Dermis blood vessel endothelial cell (primary cell): ENCODE measurements around the gene FAM90A1. TPM values are rescaled to one million over a fixed set of nuclear protein-coding genes. Genes with fewer than 3 reads are reported as not detected.
"Not testable (repeated sequence)": the region's sequence is repeated elsewhere in the genome, so short reads cannot be mapped to it uniquely, and the experiment has no call there.

Source experiments
- DNase-seq: peaks from one replicate; pipeline ENCODE4 v3.0.0; 2010
- total RNA-seq: library from RNA; depleted of rRNA; stranded (reverse); fragments of >200 nt; gene quantifications from 2 replicates; pipeline ENCODE4 v1.2.3, GENCODE V29; 2014

The FAM90A1 gene, protein sequence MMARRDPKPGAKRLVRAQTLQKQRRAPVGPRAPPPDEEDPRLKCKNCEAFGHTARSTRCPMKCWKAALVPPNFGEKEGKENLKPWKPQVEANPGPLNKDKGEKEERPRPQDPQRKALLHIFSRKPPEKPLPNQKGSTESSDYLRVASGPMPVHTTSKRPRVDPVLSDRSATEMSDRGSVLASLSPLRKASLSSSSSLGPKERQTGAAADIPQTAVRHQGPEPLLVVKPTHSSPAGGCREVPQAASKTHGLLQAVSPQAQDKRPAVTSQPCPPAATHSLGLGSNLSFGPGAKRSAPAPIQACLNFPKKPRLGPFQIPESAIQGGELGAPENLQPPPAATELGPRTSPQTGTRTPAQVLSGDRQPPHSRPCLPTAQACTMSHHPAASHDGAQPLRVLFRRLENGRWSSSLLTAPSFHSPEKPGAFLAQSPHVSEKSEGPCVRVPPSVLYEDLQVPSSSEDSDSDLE
- total RNA-seq = 0.05 TPM in 1 of 2 replicates, not detected in the other

DNA sequence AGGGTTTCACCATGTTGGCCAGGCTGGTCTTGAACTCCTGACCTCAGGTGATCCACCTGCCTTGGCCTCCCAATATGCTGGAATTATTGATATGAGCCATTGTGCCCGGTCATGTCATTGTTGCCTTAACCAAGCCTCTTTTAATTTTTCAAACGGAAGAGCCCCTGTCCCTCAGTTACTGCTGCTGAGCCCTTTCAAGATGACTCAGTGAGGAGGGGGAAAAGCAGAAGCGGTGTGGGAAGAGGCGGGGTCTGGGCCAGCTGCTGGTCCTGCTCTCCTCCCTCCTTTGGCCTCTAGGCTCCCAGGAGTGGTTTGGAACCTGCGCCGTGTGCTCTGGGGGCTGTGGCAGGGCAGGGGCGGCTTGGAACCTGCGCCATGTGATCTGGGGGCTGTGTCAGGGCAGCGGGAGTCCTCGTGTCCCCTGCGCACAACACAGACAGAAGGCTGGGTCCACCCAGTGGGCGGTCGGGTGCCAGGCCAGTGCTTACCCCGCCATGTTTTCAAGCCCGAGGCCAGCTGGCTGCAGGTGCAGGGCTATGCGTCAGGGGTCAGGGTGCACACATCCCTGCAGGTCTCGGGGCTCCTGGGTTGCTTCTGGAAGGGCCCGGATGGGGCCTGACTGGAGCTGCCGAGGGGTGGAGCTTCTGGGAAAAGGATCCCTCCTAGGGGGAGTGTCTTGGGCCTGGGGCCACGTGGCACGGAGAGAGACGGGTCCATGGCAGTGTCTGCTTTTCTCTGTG is at the start of gene FAM90A1:
Gene FAM90A1 (minus strand): TSS at position 627 of the 740 bp plus-strand sequence. CDS start 2,786 bp downstream, outside the sequence.
- peak; percentile 32 for DNase-seq

DNA sequence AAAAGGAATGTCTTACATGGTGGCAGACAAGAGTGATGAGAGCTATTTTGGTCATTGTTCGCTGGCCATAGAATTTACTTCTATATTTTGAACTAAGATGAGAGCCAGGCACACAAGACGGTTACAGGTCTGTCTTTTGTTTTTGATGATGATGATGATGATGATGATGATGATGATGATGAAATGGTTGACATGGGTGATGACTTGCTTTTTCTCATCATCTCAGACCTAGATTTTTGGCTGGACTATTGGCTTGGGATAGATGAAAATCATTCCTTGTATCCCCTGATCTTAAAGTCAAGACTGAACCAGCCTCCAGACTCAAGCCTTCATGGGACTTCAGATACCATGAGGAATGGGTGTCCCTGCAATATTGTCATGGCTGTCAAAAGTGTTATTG is 49.0 kb upstream of the FAM90A1 start:
- not testable (repeated sequence) for DNase-seq

DNA sequence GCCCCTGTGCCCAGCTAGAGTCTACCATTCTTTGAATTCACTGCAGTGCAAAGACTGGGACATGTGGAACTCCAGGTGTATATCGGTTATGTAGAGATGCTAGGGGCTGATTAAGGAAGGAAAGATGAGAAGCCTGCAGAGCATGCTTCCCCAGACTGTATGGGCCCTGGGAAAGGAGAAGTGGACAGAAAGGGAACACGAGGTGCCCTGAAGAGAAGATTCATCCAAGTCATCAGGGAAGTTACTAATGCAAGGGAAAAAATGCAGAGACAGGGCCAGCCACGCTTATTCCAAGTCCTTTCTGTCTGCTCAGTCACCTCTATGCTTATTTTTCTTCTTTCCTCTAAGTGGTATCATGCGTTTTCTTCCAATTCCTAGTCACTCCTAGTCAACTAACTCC is 39.3 kb upstream of the FAM90A1 start:
- not testable (repeated sequence) for DNase-seq

DNA sequence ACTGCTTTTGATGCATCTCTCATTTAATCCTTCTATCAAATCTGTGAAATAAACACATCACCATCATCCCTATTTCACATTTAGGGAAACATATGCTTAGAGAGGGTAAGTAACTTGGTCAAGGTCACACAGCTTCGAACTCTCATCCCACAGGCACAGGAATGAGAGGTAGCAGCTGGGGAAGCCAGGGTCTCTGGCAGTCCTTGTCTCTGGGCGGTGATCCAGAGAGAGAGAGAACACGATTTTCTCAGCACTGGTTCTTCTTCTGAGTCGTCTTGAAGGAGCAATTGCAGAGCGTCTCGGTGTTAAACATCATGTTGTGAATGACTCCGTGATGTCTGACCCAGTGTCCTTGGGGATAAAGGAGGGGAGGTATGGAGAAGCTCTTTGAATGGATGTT is 36.8 kb upstream of the FAM90A1 start:
- not testable (repeated sequence) for DNase-seq

DNA sequence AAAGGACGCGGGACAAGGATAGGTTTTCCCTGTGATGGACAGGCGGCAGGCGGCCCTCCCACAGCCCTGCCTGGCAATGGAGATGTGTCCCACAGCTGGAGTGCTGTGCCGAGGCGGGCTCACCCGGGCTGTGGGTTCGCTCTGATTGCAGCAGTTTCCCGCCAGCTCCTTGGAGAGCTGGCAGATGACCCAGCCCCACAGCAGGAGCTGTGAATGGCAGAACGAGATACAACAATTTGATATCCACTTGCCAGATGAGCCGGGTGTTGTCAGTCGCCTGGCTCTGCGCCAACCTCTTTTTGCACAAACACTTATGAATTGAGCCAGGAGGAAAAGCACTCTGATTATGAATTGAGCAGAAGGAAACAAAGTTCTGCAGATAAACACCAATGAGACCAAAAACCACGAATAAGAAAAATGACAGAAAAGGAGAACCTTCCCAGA is 33.7 kb upstream of the FAM90A1 start:
- DNase-seq = not testable (repeated sequence)

DNA sequence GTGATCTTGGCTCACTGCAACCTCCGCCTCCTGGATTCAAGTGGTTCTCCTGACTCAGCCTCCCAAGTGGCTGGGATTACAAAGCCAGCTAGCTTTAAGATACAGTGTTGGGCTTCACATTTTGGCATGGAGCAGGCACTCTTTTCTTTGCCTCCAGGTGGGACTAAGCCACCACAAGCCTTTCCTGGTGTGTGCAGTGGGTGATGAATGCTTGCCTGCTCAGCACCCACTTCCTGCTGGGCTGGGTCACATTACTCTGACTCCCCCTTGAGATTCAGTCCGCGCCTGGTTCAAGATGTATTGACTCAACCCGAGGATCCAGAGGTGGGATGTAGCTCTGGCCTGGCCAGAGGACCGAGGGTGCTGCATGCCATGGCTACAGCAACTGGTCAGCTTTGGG is 28.9 kb upstream of the FAM90A1 start:
- DNase-seq = not testable (repeated sequence)

DNA sequence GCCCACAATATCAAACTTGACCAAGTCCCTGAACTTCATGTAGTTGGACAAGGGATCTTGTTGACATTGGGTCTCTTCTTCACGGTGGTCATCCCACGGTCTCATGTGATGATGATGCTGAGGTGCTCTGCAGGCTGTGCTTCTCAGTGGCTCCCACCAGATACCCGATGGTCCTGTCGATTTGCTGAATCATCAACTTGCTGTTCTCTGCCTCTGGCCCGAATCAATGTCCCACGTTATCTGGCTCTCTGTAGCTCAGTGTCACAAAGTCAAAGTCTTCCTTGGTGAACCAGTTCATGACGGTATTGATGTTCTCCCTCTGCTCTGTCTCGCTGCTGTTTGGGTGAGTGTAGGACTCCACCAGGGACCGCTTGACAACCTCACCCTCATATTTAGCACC is 27.3 kb upstream of the FAM90A1 start:
- DNase-seq = not testable (repeated sequence)

DNA sequence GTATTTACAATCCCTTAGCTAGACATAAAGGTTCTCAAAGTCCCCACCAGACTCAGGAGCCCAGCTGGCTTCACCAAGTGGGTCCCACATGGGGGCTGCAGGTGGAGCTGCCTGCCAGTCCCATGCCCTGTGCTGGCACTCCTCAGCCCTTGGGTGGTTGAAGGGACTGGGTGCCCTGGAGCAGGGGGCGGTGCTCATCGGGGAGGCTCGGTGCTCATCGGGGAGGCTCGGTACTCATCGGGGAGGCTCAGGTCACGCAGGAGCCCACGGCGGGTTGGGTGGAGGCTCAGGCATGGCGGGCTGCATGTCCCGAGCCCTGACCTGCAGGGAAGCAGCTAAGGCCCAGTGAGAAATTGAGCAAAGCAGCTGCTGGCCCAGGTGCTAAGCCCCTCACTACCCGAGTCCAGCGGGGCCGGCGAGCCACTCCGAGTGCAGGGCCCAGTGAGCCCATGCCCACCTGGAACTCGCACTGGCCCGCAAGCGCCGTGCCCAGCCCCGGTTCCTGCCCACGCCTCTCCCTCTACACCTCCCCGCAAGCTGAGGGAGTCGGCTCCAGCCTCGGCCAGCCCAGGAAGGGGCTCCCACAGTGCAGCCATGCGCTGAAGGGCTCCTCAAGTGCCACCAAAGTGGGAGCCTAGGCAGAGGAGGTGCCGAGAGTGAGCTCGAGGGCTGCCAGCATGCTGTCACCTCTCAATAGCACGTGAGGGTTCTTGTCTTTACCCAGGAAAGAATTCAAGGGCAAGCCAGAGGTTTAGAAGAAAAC is 24.8 kb upstream of the FAM90A1 start:
- DNase-seq = not testable (repeated sequence)

DNA sequence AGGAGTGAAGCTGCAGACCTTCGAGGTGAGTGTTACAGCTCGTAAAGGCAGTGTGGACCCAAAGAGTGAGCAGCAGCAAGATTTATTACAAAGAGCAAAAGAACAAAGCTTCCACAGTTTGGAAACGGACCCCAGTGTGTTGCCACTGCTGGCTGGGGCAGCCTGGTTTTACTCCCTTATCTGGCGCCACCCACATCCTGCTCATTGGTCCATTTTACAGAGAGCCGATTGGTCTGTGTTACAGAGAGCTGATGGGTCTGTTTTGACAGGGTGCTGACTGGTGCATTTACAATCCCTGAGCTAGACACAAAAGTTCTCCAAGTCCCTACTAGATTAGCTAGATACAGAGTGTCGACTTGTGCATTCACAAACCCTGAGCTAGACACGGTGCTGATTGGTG is 24.2 kb upstream of the FAM90A1 start:
- DNase-seq = not testable (repeated sequence)

DNA sequence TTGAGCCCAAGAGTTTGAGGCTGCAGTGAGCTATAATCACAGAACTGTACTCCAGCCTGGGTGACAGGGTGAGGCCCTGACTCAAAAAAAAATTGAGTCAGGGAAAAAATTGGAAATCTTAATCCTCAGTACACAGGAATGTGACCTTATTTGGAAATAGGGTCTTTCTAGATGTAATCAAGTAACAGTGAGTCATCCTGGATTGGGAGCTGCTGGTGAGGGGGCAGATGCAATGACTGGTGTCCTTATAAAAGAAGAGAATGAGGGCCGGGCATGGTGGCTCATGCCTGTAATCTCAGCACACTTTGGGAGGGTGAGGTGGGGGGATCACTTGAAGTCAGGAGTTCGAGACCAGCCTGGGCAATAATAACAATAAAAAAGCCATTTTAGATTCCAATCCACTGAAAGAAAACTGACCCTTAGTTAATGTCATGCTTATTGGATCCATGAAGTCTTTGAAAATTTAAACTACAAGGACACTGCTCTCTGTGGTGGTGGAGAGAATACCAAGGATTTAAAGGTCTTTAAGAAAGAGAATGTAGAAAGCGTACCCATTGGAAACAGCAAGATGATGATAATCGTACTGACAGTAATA is 19.6 kb upstream of the FAM90A1 start:
- not testable (repeated sequence) for DNase-seq

DNA sequence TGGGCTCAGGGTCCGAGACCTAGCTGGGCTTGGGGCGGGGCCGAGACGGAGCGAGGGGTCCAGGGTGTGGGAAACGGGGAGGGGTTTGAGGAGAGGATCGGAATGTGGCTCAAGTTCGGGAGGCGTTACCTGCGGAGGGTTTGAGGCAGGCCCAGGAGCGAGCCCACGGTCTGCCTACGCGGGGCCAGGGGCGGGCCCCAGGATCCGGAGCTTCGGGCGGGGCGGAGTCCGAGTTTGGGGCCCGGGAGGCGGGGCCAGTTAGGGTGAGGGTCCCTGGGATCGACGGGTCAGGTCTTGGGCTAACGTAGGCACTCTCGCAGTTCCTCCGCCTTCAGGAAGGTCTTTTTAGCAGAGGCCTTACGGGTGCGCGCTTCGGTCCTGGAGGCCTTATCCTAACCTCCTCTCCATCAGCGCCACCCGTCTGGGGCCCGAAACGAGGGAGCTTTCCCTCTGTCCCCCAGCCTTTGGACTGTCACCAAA is 16.3 kb upstream of the FAM90A1 start:
- peak; percentile 24 for DNase-seq

DNA sequence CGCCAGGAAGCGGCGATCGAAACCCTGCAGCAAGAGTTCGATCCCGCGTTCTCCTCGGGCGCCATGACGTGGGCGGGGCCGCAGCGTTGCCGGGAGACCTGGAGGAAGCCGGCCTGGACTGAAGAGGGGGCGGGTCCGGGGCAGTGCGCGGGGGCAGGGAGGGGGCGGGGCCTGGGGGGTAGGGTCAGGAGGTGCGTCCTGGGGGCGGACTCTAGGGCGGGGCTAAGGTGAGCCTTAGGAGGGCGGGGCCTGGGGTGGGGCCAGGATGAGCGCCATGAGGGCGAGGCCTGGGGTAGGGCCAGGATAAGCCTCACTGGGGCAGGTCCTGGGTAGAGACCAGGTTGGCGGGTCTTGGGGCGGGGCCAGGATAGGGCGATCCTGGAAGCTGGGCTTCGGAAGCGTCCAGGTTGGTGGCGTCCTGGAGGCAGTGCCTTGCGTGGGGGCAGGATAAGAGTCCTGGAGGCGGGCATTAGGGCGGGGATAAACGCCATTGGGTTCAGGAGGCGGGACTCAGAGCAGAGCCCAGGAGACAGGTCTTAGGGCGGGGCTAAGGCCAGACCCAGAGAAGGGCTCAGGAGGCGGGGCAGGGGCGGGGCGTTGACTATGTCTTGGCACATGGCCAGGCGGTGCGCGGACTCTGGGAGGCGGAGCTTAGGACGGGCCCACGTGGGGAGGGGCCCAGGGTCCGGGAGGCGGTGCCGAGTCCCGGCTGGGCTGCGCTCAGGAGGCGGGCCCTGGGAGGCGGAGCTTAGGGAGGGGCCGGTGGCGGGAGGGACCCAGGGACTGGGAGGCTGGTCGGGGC is 15.7 kb upstream of the FAM90A1 start:
- peak; percentile 96 for DNase-seq

DNA sequence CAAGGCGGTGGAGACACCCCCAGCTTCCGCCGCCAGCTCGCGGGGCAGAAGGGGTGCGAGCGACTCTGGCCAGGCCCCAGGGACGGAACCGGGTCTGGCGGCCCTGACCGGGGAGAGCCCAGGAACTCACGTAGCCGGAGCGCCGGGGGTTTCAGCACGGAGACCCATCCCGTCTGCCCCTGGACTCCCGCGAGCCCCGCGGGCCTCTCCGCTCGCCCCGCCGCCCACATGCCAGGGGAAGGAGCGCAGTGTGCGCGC is 15.1 kb upstream of the FAM90A1 start:
- not testable (repeated sequence) for DNase-seq

DNA sequence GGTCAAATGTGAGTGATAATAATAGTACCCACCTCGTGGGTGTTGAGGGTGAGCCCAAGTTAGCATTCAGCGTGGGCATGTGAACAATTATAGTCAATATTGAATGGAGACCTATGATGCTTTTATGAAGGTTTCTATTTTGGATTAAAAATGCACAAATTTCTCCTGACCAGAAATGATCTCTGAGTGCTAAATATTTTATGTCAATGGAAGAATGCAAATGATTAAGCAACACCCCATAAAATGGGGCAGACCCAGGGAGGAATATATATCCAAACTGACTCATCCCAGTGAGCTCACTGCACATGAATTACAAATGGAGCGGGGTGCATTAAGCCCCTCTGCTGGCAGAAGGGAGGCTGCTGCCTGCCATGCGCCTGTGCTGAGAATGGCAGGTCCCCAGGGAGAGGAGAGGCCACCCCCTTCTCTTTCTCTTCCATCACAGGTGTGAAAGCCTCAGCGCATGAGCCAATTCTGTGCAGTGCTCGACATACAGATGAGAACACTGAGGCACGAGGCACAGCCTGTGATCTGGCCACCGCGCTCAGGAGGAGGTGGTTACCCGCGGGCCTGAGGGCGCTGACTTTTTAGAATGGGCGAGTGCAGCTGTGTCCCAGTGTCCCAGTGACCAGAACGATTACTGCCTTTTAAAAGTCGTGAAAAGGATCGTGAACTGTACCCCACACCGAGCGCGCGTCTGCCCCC is 14.7 kb upstream of the FAM90A1 start:
- peak; percentile 30 for DNase-seq

DNA sequence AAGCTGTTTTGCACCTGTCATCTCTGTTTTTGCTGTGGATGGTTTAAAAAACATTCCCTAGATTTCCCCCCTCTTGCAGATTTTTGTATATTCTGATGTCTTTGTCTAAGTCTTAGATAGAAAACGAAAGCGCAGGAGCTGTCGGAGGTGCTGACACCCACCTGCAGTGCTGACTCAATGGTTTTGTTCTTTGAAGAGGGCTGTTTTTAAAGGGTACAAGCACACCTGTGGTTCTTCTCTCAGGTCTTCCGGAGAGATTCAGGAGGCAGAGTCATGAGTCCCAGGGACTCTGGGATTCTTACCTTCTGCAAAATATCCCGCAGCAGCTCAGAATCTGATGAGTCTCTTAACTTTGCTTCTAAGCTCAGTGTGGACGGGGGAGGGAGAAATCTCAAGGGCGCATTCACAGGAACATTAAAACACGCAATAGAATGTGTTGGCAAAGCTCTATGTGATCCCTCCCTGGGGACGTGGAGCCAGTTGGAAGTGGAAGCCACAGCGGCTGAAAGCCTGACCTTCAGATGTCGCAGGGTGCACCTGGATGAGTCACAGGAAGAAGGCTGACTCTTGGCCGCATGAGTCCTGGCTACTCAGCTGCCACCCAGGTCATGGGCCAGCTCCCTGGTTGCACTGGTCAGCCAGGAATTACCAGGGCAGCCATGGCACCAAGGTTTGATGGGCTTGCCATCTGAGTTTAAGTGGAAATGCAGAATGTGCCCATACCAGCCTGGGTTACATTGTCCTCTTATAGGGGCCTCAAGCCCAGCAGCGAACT is 13.1 kb upstream of the FAM90A1 start:
- DNase-seq = not testable (repeated sequence)

DNA sequence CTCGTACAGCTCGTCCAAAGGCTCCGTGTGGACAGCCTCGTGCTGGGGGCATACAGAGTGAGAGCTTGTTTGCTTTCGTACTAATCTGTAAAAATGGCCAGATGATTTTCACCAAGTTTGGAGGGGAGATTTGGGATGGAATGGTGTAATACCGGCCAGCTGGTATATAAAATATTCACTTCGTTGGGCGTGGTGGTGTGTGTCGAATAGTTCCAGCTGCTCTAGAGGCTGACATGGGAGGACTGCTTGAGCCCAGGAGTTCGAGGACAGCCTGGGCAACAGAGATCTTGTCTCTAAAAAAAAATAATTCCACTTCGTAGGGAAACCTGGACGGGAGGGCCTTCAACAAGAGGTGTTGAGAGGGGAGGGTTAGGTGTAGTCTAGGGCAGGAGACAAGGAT is 9.6 kb upstream of the FAM90A1 start:
- DNase-seq = not testable (repeated sequence)

DNA sequence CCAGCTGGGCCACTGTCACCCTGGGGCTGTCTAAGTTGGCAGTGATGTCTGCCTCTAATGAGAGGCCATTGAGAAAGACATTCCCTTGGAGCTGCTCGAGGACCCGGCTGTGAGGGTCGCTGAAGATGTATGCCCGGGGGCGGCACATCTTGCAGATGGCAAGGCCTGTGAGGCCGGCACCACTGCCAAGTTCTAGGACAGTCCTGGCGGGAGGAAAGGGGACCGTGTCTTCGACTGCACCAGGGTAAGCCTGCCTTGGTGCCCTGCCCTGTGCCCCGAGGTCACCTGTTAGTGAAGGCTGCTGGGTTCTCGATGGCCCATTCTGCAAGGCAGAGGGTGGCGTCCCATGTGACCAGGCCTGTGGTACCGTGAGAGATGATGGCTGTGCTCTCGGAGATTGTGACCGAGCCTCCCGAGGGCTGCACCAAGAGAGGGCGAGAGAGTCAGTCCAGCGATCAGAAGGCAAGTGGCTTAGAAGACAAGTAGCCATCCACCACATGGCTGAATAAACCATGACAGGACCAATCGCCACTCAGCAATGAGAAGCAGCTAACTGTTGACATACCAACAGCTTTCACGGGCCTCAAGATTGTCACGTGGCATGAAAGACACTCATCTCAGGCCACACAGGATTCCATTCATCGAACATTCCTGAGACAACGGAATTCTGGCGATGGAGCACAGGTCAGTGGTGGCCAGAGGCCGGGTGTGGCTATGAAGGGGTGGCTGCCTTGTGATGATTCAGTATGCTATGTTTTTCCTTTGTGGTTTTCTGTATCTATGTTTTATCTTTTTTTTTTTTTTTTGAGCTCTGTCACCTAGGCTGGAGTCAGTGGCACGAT is 8.1 kb upstream of the FAM90A1 start:
- not testable (repeated sequence) for DNase-seq

DNA sequence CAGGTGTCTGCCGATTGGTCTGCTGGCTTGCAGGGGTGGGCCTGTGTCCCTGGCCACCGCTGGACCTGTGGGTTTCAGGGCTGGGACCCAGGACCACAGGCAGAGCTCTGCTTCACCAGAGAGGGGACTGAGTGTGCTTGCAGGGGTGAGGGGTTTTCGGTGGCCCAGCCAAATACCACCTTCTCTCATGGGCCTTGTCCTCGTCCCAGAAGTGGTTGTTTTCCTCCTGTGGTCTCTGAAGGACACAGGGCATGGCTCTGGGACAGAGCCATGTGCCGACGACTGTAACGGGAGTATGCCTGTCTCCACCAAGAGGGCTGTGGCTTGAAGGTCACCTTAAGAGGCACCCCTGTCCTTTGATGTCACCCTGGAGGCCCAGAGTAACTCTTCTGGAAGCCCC is 7.3 kb upstream of the FAM90A1 start:
- not testable (repeated sequence) for DNase-seq

DNA sequence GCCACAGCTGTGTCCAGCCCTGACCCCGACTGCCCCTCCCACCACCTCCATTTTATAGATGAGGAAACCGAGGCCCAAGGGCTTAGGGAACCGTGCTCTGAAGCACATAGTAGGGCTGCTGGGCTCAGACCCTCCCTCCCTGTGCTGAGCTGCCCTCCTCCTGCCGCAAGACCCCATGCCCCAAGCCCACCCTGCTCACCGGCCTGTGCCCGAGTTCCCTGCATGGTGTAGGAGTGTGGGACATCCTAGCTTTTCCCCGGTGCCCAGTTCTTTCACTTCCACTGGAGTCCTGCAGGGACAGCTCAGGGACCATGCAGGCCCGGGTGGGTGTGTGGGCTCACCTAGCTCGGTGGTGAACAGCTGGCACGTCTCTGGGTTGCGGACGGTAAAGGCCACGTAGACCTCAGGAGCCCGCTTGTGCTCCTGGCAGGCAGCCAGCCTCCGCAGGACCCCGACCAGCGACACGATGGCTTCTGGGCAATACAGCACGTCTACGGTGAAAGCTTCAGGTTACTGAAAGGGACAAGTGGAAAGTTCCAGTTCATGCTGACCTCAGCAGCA is 6.6 kb upstream of the FAM90A1 start:
- DNase-seq = not testable (repeated sequence)
